Rectal smooth muscle tissue (tissue), 1 donor: ENCODE data around the gene IVL.

Source experiments
- H3K27ac ChIP-seq: one replicate; pipeline ENCODE4 v1.7.0; 2013; ENCODE audit warnings: low read depth, low read length, inconsistent platforms
- H3K27me3 ChIP-seq: one replicate; pipeline ENCODE4 v1.7.0; 2013; ENCODE audit warnings: low read length; ENCODE audit not compliant: control insufficient read depth, insufficient read depth
- H3K36me3 ChIP-seq: one replicate; pipeline ENCODE4 v1.7.0; 2013; ENCODE audit warnings: low read length; ENCODE audit not compliant: control insufficient read depth, insufficient read depth
- H3K4me1 ChIP-seq: one replicate; pipeline ENCODE4 v1.7.0; 2013; ENCODE audit warnings: low read length; ENCODE audit not compliant: control insufficient read depth, insufficient read depth
- H3K4me3 ChIP-seq: one replicate; pipeline ENCODE4 v1.7.0; 2013; ENCODE audit warnings: low read length
- H3K9ac ChIP-seq: one replicate; pipeline ENCODE4 v1.7.0; 2013; ENCODE audit warnings: low read length

IVL gene

DNA sequence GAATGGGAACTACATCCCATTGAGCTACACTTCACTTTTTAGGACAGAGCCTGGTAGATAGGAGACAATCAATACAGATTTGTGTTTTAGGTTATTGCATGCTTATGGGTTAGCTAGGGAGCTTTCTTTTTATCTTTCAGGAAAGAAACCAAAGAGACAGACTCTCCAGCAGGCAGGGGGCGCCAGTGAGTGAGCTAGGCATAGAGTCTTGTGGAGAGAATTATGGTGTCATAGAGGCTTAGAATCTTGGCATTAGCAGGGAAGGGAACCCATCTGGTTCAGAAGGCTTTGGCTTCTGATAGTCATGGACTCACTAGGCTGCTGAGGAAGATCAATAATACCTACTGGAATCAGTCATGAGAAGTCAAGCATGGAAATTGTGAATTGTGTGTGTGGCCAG lies 30.3 kb upstream of the IVL start, which contains the start of gene SMCP:
SMCP (plus strand) TSS at position 281 of the 400 bp plus-strand sequence. CDS start 6,101 bp downstream, outside the sequence.
- Histone ChIP-seq H3K9ac (no peak within 1 kb of the TSS), H3K4me1 (no peaks in the 10 kb centered on the region), H3K4me3 (no peak within 1 kb of the TSS), H3K27me3 (no peaks in the 10 kb centered on the region), H3K36me3 (no peaks in the 10 kb centered on the region), H3K27ac (no peak within 1 kb of the TSS)

DNA sequence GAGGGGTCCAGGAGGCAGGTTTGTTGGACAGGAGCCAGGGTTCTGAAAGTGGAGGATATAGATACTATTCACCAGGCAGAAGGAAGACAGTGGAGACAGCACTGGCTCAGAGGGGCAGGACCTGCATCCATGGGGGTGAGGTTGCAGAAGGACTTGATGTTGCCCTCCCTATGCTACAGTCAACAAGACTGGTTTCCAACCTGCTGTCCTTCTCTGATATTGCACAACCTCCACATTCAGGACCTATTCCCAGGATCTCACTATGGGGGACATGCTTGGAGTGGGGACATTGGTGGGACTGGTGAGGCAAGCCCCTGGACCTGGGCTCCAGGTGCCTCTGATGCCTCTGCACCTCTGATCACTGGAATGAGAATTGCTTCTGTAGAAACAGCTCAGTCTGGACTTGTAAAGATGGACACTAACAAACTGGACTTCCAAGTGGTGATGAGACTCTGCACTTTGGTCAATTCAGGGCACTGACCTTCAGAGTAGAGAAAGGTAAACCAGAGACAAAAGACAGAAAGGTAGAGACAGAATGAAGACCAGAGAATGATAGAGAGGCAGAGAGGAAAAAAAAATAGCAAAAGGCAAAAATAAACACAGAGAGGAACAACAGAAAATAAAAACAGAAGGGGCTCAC lies 28.7 kb upstream of the IVL start:
- no peak overlapping the region for H3K27ac ChIP-seq

DNA sequence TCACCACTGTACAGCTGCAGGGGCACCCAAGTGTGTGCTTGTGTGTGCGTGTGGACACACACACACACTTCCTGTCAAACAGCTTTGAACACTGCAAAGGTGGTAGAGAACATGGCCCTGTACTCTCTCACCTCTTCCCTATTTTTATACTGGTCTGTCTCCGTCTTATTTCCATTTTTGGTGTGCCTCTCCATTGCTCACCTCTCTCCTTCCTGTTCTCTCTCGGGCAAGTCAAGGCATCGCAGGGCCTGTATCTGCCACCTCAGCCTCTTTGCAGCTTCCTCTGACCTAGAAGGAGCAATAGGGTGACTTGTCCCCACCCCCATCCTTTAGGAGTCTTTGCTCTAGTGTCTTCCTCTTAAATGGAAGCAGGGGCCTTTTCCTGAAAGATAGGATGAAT lies 28.0 kb upstream of the IVL start:
- H3K9ac ChIP-seq, result no peak overlapping the region
- no peaks in the 10 kb centered on the region for H3K4me1 ChIP-seq
- H3K36me3 ChIP-seq, result no peaks in the 10 kb centered on the region
- H3K4me3 ChIP-seq, result no peak overlapping the region
- no peak overlapping the region for H3K27ac ChIP-seq
- H3K27me3 ChIP-seq, result no peaks in the 10 kb centered on the region

More for the DNA sequence above, 28.7 kb upstream of the IVL start:
- H3K4me3 ChIP-seq, result no peak overlapping the region
- no peaks in the 10 kb centered on the region for H3K27me3 ChIP-seq
- H3K4me1 ChIP-seq, result no peaks in the 10 kb centered on the region
- H3K9ac ChIP-seq, result no peak overlapping the region
- no peaks in the 10 kb centered on the region for H3K36me3 ChIP-seq

DNA sequence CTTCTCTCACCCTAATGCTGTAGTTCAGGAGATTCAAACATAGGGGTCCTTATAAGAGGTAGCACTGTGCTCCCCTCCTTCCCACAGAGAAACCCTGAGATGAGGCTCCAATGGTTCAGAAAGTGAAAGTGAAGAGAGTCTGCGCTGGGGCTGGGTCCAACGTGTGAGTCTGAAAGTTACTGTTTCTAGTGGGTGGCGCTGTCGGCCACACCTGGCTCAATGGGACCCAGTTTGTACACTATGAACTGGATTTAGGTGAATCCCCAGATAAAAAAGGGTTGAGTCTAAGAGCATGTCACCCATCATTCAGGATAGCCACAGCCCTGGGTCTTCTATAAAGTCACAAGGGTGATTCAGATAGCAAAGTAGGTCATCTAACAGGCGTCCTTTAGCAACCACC lies 27.4 kb upstream of the IVL start:
- Histone ChIP-seq H3K9ac (no peak overlapping the region), H3K27ac (no peak overlapping the region), H3K4me3 (no peak overlapping the region), H3K27me3 (no peaks in the 10 kb centered on the region), H3K36me3 (no peaks in the 10 kb centered on the region), H3K4me1 (peaks cover under 1% of the 10 kb centered on the region)

DNA sequence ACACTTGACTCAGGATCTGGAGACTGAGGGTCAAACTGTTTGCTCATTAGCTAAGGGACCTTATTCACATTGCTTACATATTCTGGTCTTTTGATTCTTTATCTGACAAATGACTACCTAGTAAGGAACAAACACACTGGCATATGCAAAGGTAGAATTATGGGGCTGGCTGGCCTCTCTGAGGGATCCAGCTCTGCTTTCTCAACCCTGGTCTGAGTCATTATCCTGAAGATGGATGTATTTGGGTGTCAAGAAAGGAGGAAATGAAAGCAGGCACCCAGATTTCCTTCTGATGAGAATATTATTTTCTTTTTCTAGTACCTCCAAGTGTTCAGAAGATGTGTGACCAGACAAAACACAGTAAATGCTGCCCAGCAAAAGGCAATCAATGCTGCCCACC lies 24.3 kb upstream of the IVL start:
- H3K27me3 ChIP-seq, result no peaks in the 10 kb centered on the region
- H3K4me1 ChIP-seq, result peaks cover 3% of the 10 kb centered on the region
- no peak overlapping the region for H3K9ac ChIP-seq
- H3K36me3 ChIP-seq, result no peaks in the 10 kb centered on the region
- no peak overlapping the region for H3K27ac ChIP-seq
- no peak overlapping the region for H3K4me3 ChIP-seq

DNA sequence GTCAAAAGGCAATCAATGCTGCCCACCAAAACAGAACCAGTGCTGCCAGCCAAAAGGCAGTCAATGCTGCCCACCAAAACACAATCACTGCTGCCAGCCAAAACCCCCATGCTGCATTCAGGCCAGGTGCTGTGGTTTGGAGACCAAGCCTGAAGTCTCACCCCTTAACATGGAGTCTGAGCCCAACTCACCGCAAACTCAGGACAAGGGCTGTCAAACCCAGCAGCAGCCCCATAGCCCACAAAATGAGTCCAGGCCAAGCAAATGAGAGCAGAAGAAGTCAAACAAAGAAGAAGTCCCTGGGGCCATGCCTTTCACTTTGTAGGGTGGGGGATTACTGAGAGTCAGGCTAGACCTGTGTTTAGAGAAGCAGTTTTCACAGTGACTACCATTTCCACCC lies 23.8 kb upstream of the IVL start:
- Histone ChIP-seq H3K9ac (no peak overlapping the region), H3K27me3 (no peaks in the 10 kb centered on the region), H3K4me1 (peaks cover 3% of the 10 kb centered on the region), H3K4me3 (no peak overlapping the region), H3K36me3 (no peaks in the 10 kb centered on the region), H3K27ac (no peak overlapping the region)

DNA sequence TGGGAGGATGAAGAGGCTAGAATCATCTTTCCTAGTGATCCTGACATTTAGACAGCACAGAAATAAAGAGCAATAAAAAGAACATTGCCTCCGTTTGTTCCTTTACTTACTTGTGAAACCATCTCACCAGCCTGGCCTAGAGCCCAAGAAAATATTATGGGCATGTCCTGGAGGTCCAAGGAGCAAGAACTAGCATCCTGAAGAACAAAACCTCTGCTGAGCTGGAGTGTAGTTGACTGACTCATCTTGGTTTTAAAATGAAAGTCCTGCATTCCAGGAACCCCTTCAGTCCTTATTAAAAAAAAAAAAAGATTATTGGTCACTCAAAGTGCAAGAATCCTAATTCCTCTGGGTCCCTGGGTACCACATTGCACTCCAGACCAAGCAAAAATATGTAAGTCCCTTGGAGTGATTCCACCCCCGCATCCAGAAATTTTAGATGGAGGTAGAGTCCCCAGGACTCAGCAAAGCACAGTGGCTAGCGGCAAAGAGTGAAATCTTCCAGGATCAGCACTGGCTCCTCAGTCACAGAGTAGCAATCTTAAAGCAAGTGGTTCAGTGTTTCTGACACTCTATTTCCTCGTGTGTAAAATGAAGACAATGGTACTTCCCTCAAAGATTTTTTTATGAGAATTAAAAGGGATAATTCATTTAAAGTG lies 23.3 kb upstream of the IVL start:
- H3K27me3 ChIP-seq, result no peaks in the 10 kb centered on the region
- peaks cover 3% of the 10 kb centered on the region for H3K4me1 ChIP-seq
- no peak overlapping the region for H3K9ac ChIP-seq
- no peaks in the 10 kb centered on the region for H3K36me3 ChIP-seq
- H3K27ac ChIP-seq, result no peak overlapping the region
- H3K4me3 ChIP-seq, result no peak overlapping the region

DNA sequence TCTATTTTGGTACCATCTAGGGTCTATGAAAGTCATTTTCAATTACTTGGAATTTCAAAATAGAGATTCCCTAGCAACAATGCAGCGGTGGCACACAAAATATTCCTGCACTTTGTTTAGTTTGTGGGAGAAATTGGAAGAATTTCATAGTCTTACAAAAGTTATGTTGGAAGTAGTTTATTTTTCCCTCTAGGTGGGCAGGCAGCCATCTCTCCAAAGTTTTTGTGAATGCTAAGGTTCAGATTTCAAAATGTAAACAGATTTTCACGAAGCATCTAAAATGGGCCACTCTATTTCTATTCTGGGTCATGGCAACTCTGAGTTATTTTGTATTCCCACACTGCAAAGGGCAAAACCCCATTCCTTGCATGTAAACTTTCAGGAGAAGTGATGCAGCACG lies 22.3 kb upstream of the IVL start:
- H3K27ac ChIP-seq, result no peak overlapping the region
- no peak overlapping the region for H3K4me3 ChIP-seq
- H3K9ac ChIP-seq, result no peak overlapping the region
- H3K4me1 ChIP-seq, result peaks cover 3% of the 10 kb centered on the region
- no peaks in the 10 kb centered on the region for H3K36me3 ChIP-seq
- H3K27me3 ChIP-seq, result no peaks in the 10 kb centered on the region

DNA sequence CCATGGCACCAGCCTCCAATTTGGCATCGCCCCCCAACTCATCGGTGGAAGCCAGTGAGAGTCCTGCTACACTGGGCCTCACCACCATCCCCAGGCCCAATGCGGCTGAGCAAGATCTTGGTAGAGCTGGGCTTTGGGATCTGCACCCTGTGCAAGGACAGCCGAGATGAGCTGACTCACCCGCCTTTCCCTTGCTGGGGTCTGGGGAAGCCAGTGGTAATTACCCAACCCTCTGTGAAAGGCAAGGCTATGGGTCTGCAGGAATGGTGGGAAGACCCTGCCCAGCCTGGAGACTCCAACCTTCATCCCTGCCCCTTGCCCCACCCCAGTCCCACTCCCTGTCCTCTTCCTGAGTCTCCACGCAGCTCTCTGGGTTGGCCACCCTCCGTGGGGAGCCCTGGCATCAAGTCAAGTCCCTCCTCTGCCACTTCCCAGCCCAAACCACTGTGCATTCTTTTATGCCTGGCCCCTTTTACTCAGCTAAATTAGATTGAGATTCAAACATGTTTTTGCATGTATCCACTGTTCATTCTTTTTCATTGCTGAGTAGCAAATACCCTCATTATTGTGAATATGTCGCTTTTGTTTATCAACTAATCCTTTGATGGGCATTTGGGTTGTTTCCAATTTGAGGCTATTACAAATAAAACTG lies 21.5 kb upstream of the IVL start:
- Histone ChIP-seq H3K4me1 (peaks cover 3% of the 10 kb centered on the region), H3K9ac (no peak overlapping the region), H3K27me3 (no peaks in the 10 kb centered on the region), H3K36me3 (no peaks in the 10 kb centered on the region), H3K27ac (no peak overlapping the region), H3K4me3 (no peak overlapping the region)

DNA sequence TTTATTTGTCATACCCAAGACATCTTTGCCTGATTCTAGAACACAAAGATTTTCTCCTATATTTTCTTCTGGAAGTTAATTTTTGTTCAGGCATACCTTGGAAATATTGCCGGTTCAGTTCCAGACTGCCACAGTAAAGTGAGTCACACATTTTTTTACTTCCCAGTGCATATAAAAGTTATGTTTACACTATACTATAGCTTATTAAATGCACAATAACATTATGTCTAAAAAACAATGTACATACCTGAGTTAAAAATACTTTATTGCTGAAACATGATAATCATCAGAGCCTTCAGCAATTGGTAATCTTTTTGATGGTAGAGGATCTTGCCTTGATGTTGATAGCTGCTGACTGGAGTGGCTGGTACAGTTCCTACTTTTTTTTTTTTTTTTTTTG lies 20.2 kb upstream of the IVL start:
- Histone ChIP-seq H3K27ac (no peak overlapping the region), H3K9ac (no peak overlapping the region), H3K27me3 (no peaks in the 10 kb centered on the region), H3K4me1 (peaks cover 3% of the 10 kb centered on the region), H3K4me3 (no peak overlapping the region), H3K36me3 (no peaks in the 10 kb centered on the region)

DNA sequence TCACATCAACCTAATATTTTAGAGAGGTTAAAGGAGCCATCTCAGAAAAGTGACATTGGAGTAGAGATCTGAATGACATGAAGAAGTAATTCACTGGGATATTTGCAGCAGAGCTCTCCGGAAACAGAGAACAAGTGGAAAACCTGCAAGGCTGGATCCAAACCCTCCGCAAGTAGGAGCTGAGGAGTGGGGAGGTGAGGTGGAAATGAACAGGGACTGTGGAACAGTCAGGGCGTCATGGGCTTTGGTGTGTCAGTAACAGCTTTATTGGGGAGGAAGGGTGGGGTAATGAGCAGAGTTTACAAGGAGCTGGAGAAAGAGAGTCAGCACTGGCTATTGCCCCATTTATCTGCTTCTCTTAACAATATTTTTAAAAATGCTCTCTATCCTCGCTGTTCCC lies 9.3 kb upstream of the IVL start:
- Histone ChIP-seq H3K9ac (no peak overlapping the region), H3K27me3 (peaks cover 2% of the 10 kb centered on the region), H3K4me3 (no peak overlapping the region), H3K4me1 (no peaks in the 10 kb centered on the region), H3K36me3 (no peaks in the 10 kb centered on the region), H3K27ac (no peak overlapping the region)

DNA sequence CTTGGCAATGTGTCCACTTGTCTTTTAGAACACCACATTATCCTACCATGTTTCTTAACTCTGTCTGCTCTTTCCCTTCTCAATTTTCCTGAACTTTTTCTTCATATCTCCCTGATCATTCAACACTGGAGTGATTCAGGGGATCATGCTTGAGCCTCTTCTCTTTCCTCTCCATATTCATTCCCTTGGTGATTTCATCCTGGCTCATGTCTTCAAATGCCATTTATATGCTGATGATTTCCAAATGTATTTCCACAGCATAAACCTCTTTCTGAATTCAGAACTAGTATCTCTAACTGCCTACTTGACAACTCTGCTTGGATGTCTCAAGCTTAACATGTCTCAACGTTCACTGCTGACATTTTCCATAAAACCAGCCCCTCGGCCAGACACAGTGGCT lies 8.5 kb upstream of the IVL start:
- Histone ChIP-seq H3K27me3 (peaks cover 2% of the 10 kb centered on the region), H3K9ac (no peak overlapping the region), H3K4me1 (no peaks in the 10 kb centered on the region), H3K27ac (no peak overlapping the region), H3K4me3 (no peak overlapping the region), H3K36me3 (no peaks in the 10 kb centered on the region)

DNA sequence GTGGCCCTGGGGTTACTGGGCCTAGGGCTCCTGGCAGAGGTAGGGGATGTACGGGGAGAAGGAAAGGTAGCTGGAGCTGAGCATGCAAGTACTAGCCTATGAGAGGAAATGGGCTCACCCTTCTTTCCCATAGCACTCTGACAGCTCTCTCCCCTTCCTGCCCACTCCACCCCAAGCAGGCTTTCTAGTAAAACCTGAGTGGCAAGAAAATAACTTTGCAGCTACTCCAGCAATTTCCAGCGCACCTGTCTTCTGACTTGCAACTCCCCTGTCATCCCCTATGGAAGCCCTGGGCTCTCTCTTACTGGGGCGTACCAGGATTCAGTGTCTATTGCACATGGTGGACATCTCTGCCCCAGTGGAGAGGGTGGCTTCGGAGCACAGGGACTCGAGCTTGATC lies 6.7 kb upstream of the IVL start:
- H3K4me1 ChIP-seq, result no peaks in the 10 kb centered on the region
- no peak overlapping the region for H3K4me3 ChIP-seq

More for the DNA sequence above, 6.7 kb upstream of the IVL start:
- Histone ChIP-seq H3K36me3 (no peaks in the 10 kb centered on the region), H3K9ac (no peak overlapping the region), H3K27ac (no peak overlapping the region), H3K27me3 (peaks cover 2% of the 10 kb centered on the region)
